MM.1S (cell line): Measurements from ENCODE around the gene TRIM8.

Source experiments
- EZH2 ChIP-seq: fragments of 300-600 bp; sonication (generic); optimal IDR thresholded peaks from 2 replicates; pipeline ENCODE3; 2017; ENCODE audit warnings: low read depth, mild to moderate bottlenecking, antibody characterized with exemption, low read length, mixed read lengths
- EZH2phosphoT487 ChIP-seq: fragments of 300-600 bp; sonication (generic); IDR thresholded peaks from 2 replicates; pipeline ENCODE4 v1.6.1; 2018; ENCODE audit warnings: antibody characterized with exemption, low read length
- TF ChIP-seq, protein P1 (sequence below): fragments of 300-600 bp; sonication (generic); IDR thresholded peaks from 2 replicates; pipeline ENCODE4 v1.5.1; 2016; ENCODE audit warnings: antibody characterized with exemption, low read length, mixed read lengths

DNA sequence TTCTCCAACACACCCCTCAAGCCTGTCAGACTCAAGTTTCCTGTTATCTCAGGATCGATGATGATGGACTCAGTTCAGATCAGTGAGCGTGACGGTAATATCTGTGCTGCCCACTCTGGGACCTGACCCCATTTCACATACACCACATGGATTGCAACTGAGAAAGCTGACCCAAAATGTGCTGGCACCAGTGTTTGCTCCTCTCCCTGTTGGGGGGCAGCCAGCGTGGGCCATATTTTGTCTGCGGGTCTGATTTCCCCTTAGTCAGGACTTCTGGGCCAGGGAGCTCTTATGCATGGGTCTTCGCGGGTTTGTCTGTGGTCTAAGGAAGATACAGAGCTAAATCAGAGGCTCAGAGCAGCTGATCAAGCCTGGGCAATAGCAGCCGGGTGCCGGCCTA lies 42.6 kb upstream of the TRIM8 start:
- TF ChIP-seq, protein P1, sequence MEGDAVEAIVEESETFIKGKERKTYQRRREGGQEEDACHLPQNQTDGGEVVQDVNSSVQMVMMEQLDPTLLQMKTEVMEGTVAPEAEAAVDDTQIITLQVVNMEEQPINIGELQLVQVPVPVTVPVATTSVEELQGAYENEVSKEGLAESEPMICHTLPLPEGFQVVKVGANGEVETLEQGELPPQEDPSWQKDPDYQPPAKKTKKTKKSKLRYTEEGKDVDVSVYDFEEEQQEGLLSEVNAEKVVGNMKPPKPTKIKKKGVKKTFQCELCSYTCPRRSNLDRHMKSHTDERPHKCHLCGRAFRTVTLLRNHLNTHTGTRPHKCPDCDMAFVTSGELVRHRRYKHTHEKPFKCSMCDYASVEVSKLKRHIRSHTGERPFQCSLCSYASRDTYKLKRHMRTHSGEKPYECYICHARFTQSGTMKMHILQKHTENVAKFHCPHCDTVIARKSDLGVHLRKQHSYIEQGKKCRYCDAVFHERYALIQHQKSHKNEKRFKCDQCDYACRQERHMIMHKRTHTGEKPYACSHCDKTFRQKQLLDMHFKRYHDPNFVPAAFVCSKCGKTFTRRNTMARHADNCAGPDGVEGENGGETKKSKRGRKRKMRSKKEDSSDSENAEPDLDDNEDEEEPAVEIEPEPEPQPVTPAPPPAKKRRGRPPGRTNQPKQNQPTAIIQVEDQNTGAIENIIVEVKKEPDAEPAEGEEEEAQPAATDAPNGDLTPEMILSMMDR: no peak
- TF ChIP-seq EZH2 (no peak), EZH2phosphoT487 (no peak)
